HepG2 (cell line): ENCODE results near the gene VARS1. TPM values are rescaled to one million over a fixed set of nuclear protein-coding genes. Genes with fewer than 3 reads are reported as not detected.
A peak's percentile ranks its signal among the peaks of the same experiment; 100 is the strongest.

Experiments used
- DR1 ChIP-seq: sonication (generic); formaldehyde crosslinking; IDR thresholded peaks from 2 replicates; pipeline ENCODE4 v1.8.0; 2021; ENCODE audit warnings: mild to moderate bottlenecking, missing genetic modification reagents, inconsistent platforms
- HOMEZ ChIP-seq: IDR thresholded peaks from 2 replicates; pipeline ENCODE4 v1.6.1; 2016; ENCODE audit warnings: low read depth
- HOXA3 ChIP-seq: sonication (generic); formaldehyde crosslinking; IDR thresholded peaks from 2 replicates; pipeline ENCODE4 v1.5.0; 2020; ENCODE audit warnings: missing genetic modification reagents
- JUN ChIP-seq: sonication (generic); formaldehyde crosslinking; IDR thresholded peaks from 2 replicates; pipeline ENCODE4 v1.4.0; 2020; ENCODE audit warnings: mild to moderate bottlenecking, missing genetic modification reagents
- PAWR ChIP-seq: sonication (generic); formaldehyde crosslinking; IDR thresholded peaks from 2 replicates; pipeline ENCODE4 v1.4.0; 2020; ENCODE audit warnings: missing genetic modification reagents, mild to moderate bottlenecking, borderline replicate concordance
- RFX1 ChIP-seq: fragments of 450-650 bp; IDR thresholded peaks from 2 replicates; pipeline ENCODE4 v1.6.1; 2017
- THAP8 ChIP-seq: sonication (generic); formaldehyde crosslinking; IDR thresholded peaks from 2 replicates; pipeline ENCODE4 v1.5.1; 2020; ENCODE audit warnings: missing genetic modification reagents, mild to moderate bottlenecking, borderline replicate concordance
- ZFP90 ChIP-seq: sonication (generic); formaldehyde crosslinking; IDR thresholded peaks from 2 replicates; pipeline ENCODE4 v1.8.0; 2022; ENCODE audit warnings: missing genetic modification reagents, mild to moderate bottlenecking, inconsistent platforms, borderline replicate concordance
- ZNF180 ChIP-seq: sonication (generic); formaldehyde crosslinking; IDR thresholded peaks from 2 replicates; pipeline ENCODE4 v1.4.0; 2020; ENCODE audit warnings: low read depth, missing genetic modification reagents, borderline replicate concordance
- ZNF280B ChIP-seq: sonication (generic); formaldehyde crosslinking; IDR thresholded peaks from 2 replicates; pipeline ENCODE4 v1.5.0; 2020; ENCODE audit warnings: missing genetic modification reagents, mild to moderate bottlenecking, borderline replicate concordance
- ZNF296 ChIP-seq: sonication (generic); formaldehyde crosslinking; conservative IDR thresholded peaks from 2 replicates; pipeline ENCODE4 v1.5.0; 2020; ENCODE audit warnings: mild to moderate bottlenecking, missing genetic modification reagents
- ZNF616 ChIP-seq: sonication (generic); formaldehyde crosslinking; IDR thresholded peaks from 2 replicates; pipeline ENCODE4 v1.5.0; 2020; ENCODE audit warnings: low read depth, mild to moderate bottlenecking, missing genetic modification reagents
- polyA plus RNA-seq, 8 experiments: library from polyadenylated mRNA; depleted of rRNA in 3 of 8; stranded (reverse) in 7 of 8; unstranded in 1 of 8; fragments of >200 nt; fragmentation: Illumina TruSeq in 4 of 8; extraction: Trizol in 4 of 8; gene quantifications; 2 replicates each; pipeline versions ENCODE4 v1.2.1 to v1.2.3, GENCODE V29; 2011 to 2016; ENCODE audit warnings: low read depth in 4 of 8, missing spikeins in 1 of 8, mixed read lengths in 1 of 8; ENCODE audit not compliant: insufficient read depth in 1 of 8
- total RNA-seq, 5 experiments: library from RNA; depleted of rRNA; stranded (reverse); fragments of >200 nt; fragmentation: Illumina TruSeq; extraction: Trizol; gene quantifications; 2 replicates each; pipeline ENCODE4 v1.2.3, GENCODE V29; 2016; ENCODE audit warnings: low read depth in 1 of 5
- TF ChIP-seq, protein P1 (sequence below): sonication (generic); formaldehyde crosslinking; IDR thresholded peaks from 2 replicates; pipeline ENCODE4 v1.4.0; 2020; ENCODE audit warnings: low read depth, missing genetic modification reagents
- TF ChIP-seq, protein P2 (sequence below): sonication (generic); formaldehyde crosslinking; IDR thresholded peaks from 2 replicates; pipeline ENCODE4 v1.5.1; 2020; ENCODE audit warnings: mild to moderate bottlenecking, missing genetic modification reagents, moderate library complexity

Gene VARS1
- total and polyA plus RNA-seq, 2 of the 13 experiments (the other 11 are each of a cell fraction or from before 2014, with no cell fraction given): 14.7 to 56.1 TPM

DNA sequence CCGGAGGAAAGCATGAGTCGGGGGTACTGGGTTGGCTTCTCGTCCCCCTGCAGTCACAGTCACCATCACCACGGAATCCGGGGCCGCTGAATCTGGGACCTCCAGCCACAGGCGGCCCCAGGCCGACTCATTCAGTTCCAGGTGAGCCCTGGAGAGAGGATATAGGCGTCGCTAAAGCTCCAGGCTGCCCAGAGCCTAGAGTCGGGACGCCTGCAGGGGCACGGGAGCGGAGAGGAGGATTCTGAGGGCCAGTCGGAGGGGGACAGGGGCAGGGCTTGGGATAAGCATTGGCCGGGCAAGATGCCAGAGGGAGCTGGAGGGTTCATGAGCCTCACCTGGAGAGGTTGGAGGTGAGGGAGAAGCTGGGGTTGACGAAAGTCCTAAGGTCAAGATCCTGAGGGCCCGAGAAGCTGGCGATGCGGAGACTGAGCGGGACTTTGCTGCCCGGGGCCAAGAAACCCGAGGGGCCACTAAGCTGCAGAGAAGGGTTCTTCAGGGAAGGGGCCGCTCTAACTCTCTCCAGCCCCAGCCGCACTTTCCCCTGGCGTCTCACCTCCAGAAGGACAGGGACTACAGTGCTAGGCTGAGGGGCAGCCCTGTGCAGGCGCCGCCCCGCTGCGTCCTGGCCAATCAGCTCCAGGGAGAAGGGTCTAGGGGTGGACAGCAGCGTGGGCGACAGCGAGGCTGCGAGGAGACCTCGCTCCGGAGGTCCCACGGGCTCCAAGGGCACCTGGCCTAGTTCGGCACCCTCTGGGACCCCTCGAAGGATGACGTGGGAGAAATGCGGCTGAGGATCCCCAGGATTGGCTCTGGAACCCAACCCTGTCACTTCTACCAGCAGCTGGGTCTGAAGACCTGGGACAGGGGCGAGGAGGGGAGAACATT is 29.4 kb downstream of the VARS1 start (continued):
- TF ChIP-seq THAP8 (CRISPR knock-in tag): no peak
- peak; percentile 73 for TF ChIP-seq HOXA3 (CRISPR knock-in tag)
- TF ChIP-seq DR1: 0 out of 2 replicates have a peak, but pooled peaks have one; percentile 40
- TF ChIP-seq ZNF180 (CRISPR knock-in tag): no peak
- TF ChIP-seq ZNF296 (CRISPR knock-in tag): no peak
- TF ChIP-seq, protein P1, sequence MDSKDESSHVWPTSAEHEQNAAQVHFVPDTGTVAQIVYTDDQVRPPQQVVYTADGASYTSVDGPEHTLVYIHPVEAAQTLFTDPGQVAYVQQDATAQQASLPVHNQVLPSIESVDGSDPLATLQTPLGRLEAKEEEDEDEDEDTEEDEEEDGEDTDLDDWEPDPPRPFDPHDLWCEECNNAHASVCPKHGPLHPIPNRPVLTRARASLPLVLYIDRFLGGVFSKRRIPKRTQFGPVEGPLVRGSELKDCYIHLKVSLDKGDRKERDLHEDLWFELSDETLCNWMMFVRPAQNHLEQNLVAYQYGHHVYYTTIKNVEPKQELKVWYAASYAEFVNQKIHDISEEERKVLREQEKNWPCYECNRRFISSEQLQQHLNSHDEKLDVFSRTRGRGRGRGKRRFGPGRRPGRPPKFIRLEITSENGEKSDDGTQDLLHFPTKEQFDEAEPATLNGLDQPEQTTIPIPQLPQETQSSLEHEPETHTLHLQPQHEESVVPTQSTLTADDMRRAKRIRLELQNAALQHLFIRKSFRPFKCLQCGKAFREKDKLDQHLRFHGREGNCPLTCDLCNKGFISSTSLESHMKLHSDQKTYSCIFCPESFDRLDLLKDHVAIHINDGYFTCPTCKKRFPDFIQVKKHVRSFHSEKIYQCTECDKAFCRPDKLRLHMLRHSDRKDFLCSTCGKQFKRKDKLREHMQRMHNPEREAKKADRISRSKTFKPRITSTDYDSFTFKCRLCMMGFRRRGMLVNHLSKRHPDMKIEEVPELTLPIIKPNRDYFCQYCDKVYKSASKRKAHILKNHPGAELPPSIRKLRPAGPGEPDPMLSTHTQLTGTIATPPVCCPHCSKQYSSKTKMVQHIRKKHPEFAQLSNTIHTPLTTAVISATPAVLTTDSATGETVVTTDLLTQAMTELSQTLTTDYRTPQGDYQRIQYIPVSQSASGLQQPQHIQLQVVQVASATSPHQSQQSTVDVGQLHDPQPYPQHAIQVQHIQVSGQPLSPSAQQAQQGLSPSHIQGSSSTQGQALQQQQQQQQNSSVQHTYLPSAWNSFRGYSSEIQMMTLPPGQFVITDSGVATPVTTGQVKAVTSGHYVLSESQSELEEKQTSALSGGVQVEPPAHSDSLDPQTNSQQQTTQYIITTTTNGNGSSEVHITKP (CRISPR knock-in tag): peak; percentile 63; the same call in 1 of the 2 replicates
- TF ChIP-seq RFX1: no peak
- TF ChIP-seq HOMEZ (CRISPR knock-in tag): peak; percentile 58
- peak; percentile 37; the same call in 1 of the 2 replicates for TF ChIP-seq ZNF280B (CRISPR knock-in tag)
- 0 out of 2 replicates have a peak, but pooled peaks have one; percentile 22 for TF ChIP-seq ZNF616 (CRISPR knock-in tag)
- TF ChIP-seq ZFP90 (CRISPR knock-in tag): no peak
- TF ChIP-seq, protein P2, sequence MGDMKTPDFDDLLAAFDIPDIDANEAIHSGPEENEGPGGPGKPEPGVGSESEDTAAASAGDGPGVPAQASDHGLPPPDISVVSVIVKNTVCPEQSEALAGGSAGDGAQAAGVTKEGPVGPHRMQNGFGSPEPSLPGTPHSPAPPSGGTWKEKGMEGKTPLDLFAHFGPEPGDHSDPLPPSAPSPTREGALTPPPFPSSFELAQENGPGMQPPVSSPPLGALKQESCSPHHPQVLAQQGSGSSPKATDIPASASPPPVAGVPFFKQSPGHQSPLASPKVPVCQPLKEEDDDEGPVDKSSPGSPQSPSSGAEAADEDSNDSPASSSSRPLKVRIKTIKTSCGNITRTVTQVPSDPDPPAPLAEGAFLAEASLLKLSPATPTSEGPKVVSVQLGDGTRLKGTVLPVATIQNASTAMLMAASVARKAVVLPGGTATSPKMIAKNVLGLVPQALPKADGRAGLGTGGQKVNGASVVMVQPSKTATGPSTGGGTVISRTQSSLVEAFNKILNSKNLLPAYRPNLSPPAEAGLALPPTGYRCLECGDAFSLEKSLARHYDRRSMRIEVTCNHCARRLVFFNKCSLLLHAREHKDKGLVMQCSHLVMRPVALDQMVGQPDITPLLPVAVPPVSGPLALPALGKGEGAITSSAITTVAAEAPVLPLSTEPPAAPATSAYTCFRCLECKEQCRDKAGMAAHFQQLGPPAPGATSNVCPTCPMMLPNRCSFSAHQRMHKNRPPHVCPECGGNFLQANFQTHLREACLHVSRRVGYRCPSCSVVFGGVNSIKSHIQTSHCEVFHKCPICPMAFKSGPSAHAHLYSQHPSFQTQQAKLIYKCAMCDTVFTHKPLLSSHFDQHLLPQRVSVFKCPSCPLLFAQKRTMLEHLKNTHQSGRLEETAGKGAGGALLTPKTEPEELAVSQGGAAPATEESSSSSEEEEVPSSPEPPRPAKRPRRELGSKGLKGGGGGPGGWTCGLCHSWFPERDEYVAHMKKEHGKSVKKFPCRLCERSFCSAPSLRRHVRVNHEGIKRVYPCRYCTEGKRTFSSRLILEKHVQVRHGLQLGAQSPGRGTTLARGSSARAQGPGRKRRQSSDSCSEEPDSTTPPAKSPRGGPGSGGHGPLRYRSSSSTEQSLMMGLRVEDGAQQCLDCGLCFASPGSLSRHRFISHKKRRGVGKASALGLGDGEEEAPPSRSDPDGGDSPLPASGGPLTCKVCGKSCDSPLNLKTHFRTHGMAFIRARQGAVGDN (CRISPR knock-in tag): peak; percentile 97
- no peak for TF ChIP-seq JUN (CRISPR knock-in tag)
- no peak for TF ChIP-seq PAWR (CRISPR knock-in tag)
